Measurements from ENCODE around the gene SYNJ2.

DNA sequence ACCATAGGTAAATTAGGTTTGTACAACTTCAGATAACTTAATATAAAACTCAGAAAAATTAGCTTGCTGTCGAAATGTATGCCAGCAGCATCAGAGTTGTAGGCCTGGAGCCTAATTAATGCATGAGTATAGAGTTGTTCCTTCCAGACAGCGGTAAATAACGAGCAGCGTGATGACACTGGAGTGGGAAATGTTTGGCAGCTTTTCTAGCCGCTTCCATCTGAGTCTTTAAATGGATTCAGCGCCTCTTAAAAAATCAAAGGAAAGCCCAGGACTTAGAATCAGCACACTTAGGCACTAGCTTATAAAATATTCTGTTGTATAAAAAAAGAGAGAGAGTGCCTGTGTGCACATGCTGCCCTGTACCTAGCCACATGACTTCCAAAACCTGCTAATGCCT is 43.7 kb upstream of the SYNJ2 start:
- TF ChIP-seq POLR2A (IDR thresholded peaks at IDR 0.05; ENCODE audit: low read length) (no peak), NR3C1 (IDR thresholded peaks at IDR 0.05) (no peak), JUNB (IDR thresholded peaks at IDR 0.05) (no peak)
- TF ChIP-seq, protein P1, sequence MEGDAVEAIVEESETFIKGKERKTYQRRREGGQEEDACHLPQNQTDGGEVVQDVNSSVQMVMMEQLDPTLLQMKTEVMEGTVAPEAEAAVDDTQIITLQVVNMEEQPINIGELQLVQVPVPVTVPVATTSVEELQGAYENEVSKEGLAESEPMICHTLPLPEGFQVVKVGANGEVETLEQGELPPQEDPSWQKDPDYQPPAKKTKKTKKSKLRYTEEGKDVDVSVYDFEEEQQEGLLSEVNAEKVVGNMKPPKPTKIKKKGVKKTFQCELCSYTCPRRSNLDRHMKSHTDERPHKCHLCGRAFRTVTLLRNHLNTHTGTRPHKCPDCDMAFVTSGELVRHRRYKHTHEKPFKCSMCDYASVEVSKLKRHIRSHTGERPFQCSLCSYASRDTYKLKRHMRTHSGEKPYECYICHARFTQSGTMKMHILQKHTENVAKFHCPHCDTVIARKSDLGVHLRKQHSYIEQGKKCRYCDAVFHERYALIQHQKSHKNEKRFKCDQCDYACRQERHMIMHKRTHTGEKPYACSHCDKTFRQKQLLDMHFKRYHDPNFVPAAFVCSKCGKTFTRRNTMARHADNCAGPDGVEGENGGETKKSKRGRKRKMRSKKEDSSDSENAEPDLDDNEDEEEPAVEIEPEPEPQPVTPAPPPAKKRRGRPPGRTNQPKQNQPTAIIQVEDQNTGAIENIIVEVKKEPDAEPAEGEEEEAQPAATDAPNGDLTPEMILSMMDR (IDR thresholded peaks at IDR 0.05): no peak
- TF ChIP-seq, protein P2, sequence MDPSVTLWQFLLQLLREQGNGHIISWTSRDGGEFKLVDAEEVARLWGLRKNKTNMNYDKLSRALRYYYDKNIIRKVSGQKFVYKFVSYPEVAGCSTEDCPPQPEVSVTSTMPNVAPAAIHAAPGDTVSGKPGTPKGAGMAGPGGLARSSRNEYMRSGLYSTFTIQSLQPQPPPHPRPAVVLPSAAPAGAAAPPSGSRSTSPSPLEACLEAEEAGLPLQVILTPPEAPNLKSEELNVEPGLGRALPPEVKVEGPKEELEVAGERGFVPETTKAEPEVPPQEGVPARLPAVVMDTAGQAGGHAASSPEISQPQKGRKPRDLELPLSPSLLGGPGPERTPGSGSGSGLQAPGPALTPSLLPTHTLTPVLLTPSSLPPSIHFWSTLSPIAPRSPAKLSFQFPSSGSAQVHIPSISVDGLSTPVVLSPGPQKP (IDR thresholded peaks at IDR 0.05; ENCODE audit: low read depth, low read length): no peak
